A549 (cell line): ENCODE results near the gene SEMA3E. TPM values are rescaled to one million over a fixed set of nuclear protein-coding genes. Genes with fewer than 3 reads are reported as not detected.

Experiments
- ATAC-seq, 2 experiments: fragments of 200-7000 bp in 1 of 2; fragments of >200 bp in 1 of 2; cut with Nextera tagmentation in 1 of 2; cut with Tn5 transposase in 1 of 2; 3 replicates each; pipeline versions ENCODE4 v1.8.0 to v1.9.1; 2018 to 2020; ENCODE audit warnings: mild to moderate bottlenecking in 1 of 2, moderate library complexity in 1 of 2
- CTCF ChIA-PET: fragments of 300-600 bp; sonication (Branson Sonifier 250); formaldehyde crosslinking; extraction: SDS; loops from one replicate; lab custom pipeline; 2021; ENCODE audit warnings: antibody characterized with exemption, inconsistent platforms; lab: Yijun Ruan, JAX
- POLR2A ChIA-PET: fragments of 350-600 bp; formaldehyde crosslinking; extraction: SDS; loops from one replicate; lab custom pipeline; 2021; ENCODE audit warnings: antibody characterized with exemption, inconsistent platforms; lab: Yijun Ruan, JAX
- DNase-seq, 2 experiments: peaks; one replicate each; pipeline versions ENCODE4 v3.0.0 to v3.0.0-alpha.2; 2011 to 2016; ENCODE audit warnings: low read depth in 1 of 2, low spot score in 1 of 2
- FAIRE-seq: peaks from 2 replicates; lab custom pipeline; 2011; peaks lifted over from hg19 to GRCh38; lab: Jason Lieb, UNC
- H3K27ac ChIP-seq, 2 experiments: fragments of >200 bp; sonication (Bioruptor Twin); formaldehyde crosslinking; 3 replicates each; pipeline ENCODE4 v1.5.1; 2016 to 2017
- H3K4me1 ChIP-seq: fragments of >200 bp; sonication (Bioruptor Twin); formaldehyde crosslinking; 3 replicates; pipeline ENCODE4 v1.6.1; 2016
- H3K4me2 ChIP-seq: fragments of >200 bp; sonication (Bioruptor Twin); formaldehyde crosslinking; 3 replicates; pipeline ENCODE4 v1.6.1; 2016
- H3K4me3 ChIP-seq: fragments of >200 bp; sonication (Bioruptor Twin); formaldehyde crosslinking; 3 replicates; pipeline ENCODE4 v1.5.1; 2016
- H3K9me3 ChIP-seq: fragments of >200 bp; sonication (Bioruptor Twin); formaldehyde crosslinking; 3 replicates; pipeline ENCODE4 v1.6.1; 2016
- BHLHE40 ChIP-seq: IDR thresholded peaks from 2 replicates; pipeline ENCODE4 v1.6.1; 2012; ENCODE audit warnings: low read depth, low read length, inconsistent platforms
- CBX8 ChIP-seq: fragments of 200-600 bp; sonication (generic); IDR thresholded peaks from 2 replicates; pipeline ENCODE4 v1.6.1; 2016
- CTCF ChIP-seq: fragments of >200 bp; sonication (Bioruptor Twin); formaldehyde crosslinking; IDR thresholded peaks from 3 replicates; pipeline ENCODE4 v1.5.1; 2016
- HDAC2 ChIP-seq: fragments of 200-600 bp; sonication (generic); IDR thresholded peaks from 2 replicates; pipeline ENCODE4 v1.6.1; 2016
- HES2 ChIP-seq: fragments of >200 bp; sonication (Bioruptor Twin); formaldehyde crosslinking; IDR thresholded peaks from 2 replicates; pipeline ENCODE4 v1.6.1; 2016
- HEYL ChIP-seq: fragments of 250-450 bp; sonication (Bioruptor Pico); IDR thresholded peaks from 2 replicates; pipeline ENCODE4 v1.8.0; 2021; ENCODE audit warnings: mild to moderate bottlenecking, moderate library complexity
- JUNB ChIP-seq: fragments of >200 bp; sonication (Bioruptor Twin); formaldehyde crosslinking; IDR thresholded peaks from 2 replicates; pipeline ENCODE4 v1.6.1; 2016
- KDM5A ChIP-seq: fragments of 200-600 bp; sonication (generic); IDR thresholded peaks from 2 replicates; pipeline ENCODE4 v1.6.1; 2016; ENCODE audit warnings: antibody characterized with exemption, mild to moderate bottlenecking
- MYC ChIP-seq: IDR thresholded peaks from 2 replicates; pipeline ENCODE4 v1.6.1; 2012; ENCODE audit warnings: mild to moderate bottlenecking, inconsistent platforms, low read length, improper control_type of control experiment, borderline replicate concordance
- NPAS2 ChIP-seq: fragments of 250-450 bp; sonication (Bioruptor Pico); IDR thresholded peaks from 2 replicates; pipeline ENCODE4 v1.8.0; 2022; ENCODE audit warnings: mild to moderate bottlenecking, moderate library complexity, borderline replicate concordance
- RAD21 ChIP-seq, 2 experiments: fragments of >200 bp in 1 of 2; sonication (Bioruptor Twin) in 1 of 2; formaldehyde crosslinking in 1 of 2; IDR thresholded peaks in 1 of 2; conservative IDR thresholded peaks in 1 of 2; 2 replicates in 1 of 2; 3 replicates in 1 of 2; pipeline ENCODE4 v1.6.1; 2012 to 2018; ENCODE audit warnings: inconsistent platforms in 1 of 2
- RFX5 ChIP-seq: fragments of 450-650 bp; IDR thresholded peaks from 2 replicates; pipeline ENCODE4 v1.7.1; 2014; ENCODE audit warnings: antibody characterized with exemption, mild to moderate bottlenecking, moderate library complexity
- SMC3 ChIP-seq: fragments of >200 bp; sonication (Bioruptor Twin); formaldehyde crosslinking; IDR thresholded peaks from 3 replicates; pipeline ENCODE4 v1.6.1; 2018; ENCODE audit warnings: inconsistent platforms
- TP53 ChIP-seq: fragments of 250-450 bp; sonication (Bioruptor Pico); IDR thresholded peaks from 2 replicates; pipeline ENCODE4 v1.5.0; 2021; ENCODE audit warnings: mild to moderate bottlenecking, moderate library complexity
- USF2 ChIP-seq: fragments of 450-650 bp; IDR thresholded peaks from 2 replicates; pipeline ENCODE4 v1.6.1; 2014; ENCODE audit warnings: antibody characterized with exemption
- ZFP36 ChIP-seq: fragments of 450-650 bp; IDR thresholded peaks from 2 replicates; pipeline ENCODE4 v1.6.1; 2014; ENCODE audit warnings: borderline replicate concordance; ENCODE audit not compliant: partially characterized antibody
- WGBS: methylation state at CpG from one replicate; pipeline ENCODE4 v1.1.6; 2017; ENCODE audit errors: missing lambda C conversion rate; 5-methylcytosine and 5-hydroxymethylcytosine counted together
- polyA plus RNA-seq, 4 experiments: library from polyadenylated mRNA; depleted of rRNA in 3 of 4; stranded (reverse); fragments of >200 nt; fragmentation: RNase III in 1 of 4; extraction: RNeasy Plus Mini Kit Qiagen cat#74134 plus additional on column Dnase treatment in 1 of 4; gene quantifications; 2 replicates in 3 of 4; 3 replicates in 1 of 4; pipeline ENCODE4 v1.2.3, GENCODE V29; 2011 to 2017
- TF ChIP-seq, protein P1 (sequence below): fragments of 200-600 bp; sonication (generic); IDR thresholded peaks from 2 replicates; pipeline ENCODE4 v1.6.1; 2016; ENCODE audit warnings: antibody characterized with exemption, mild to moderate bottlenecking, moderate library complexity
- TF ChIP-seq, protein P2 (sequence below): fragments of 250-450 bp; sonication (Bioruptor Pico); IDR thresholded peaks from 2 replicates; pipeline ENCODE4 v1.5.0; 2020; ENCODE audit warnings: low read depth, mild to moderate bottlenecking, moderate library complexity

SEMA3E gene
- polyA plus RNA-seq, 2 of the 4 experiments (the other 2 are of a cell fraction), result 1.4 to 2.3 TPM

- Histone ChIP-seq H3K4me3 (no peak overlapping the region), H3K9me3 (no peaks in the 10 kb centered on the region), H3K27ac (no peak overlapping the region), H3K4me2 (no peak overlapping the region)
- CTCF ChIA-PET, result no interaction called here
- WGBS, result 88% methylated on average over 2 of the region's 2 CpGs
- FAIRE-seq (no peak), DNase-seq (no peak)
- POLR2A ChIA-PET, result no interaction called here
- no peak for TF ChIP-seq USF2
- TF ChIP-seq, protein P1, sequence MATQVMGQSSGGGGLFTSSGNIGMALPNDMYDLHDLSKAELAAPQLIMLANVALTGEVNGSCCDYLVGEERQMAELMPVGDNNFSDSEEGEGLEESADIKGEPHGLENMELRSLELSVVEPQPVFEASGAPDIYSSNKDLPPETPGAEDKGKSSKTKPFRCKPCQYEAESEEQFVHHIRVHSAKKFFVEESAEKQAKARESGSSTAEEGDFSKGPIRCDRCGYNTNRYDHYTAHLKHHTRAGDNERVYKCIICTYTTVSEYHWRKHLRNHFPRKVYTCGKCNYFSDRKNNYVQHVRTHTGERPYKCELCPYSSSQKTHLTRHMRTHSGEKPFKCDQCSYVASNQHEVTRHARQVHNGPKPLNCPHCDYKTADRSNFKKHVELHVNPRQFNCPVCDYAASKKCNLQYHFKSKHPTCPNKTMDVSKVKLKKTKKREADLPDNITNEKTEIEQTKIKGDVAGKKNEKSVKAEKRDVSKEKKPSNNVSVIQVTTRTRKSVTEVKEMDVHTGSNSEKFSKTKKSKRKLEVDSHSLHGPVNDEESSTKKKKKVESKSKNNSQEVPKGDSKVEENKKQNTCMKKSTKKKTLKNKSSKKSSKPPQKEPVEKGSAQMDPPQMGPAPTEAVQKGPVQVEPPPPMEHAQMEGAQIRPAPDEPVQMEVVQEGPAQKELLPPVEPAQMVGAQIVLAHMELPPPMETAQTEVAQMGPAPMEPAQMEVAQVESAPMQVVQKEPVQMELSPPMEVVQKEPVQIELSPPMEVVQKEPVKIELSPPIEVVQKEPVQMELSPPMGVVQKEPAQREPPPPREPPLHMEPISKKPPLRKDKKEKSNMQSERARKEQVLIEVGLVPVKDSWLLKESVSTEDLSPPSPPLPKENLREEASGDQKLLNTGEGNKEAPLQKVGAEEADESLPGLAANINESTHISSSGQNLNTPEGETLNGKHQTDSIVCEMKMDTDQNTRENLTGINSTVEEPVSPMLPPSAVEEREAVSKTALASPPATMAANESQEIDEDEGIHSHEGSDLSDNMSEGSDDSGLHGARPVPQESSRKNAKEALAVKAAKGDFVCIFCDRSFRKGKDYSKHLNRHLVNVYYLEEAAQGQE, result no peak
- TF ChIP-seq, all 56 proteins: peak for 0
- ATAC-seq, result no peak
- no peaks in the 10 kb centered on the region for H3K4me1 ChIP-seq
Measured at GRCh38 chr7:83633516-83633915, 15.4 kb downstream of the SEMA3E start.

DNA sequence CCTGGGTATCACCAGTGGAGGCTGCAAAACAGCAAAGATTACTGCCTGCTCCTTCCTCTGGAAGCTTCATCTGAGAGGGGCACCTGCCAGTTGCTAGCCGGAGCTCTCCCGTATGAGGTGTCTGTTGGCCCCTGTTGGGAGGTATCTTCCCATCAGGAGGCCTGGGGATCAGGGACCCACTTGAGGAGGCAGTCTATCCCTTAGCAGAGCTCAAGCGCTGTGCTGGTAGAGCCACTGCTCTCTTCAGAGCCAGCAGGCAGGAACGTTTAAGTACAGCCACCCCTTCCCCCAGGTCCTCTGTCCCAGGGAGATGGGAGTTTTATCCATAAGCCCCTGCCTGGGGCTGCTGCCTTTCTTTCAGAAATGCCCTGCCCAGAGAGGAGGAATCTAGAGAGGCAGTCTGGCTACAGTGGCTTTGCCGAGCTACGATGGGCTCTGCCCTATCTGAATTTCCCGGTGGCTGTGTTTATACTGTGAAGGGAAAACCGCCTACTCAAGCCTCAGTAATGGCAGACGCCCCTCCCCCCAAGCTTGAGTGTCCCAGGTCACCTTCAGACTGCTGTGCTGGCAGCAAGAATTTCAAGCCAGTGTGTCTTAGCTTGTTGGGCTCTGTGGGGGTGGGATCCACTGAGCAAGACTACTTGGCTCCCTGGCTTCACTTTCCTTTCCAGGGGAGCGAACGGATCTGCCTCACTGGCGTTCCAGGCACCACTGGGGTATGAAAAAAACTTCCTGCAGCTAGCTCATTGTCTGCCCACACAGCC is 19.6 kb downstream of the SEMA3E start:
- FAIRE-seq (no peak), ATAC-seq (no peak)
- H3K9me3 ChIP-seq, result no peaks in the 10 kb centered on the region
- H3K4me2 ChIP-seq, result no peak overlapping the region
- ChIA-PET CTCF (no interaction called here), POLR2A (no interaction called here)
- no peak overlapping the region for H3K4me3 ChIP-seq
- no peak overlapping the region for H3K27ac ChIP-seq
- WGBS, result 86% methylated on average over 10 of the region's 12 CpGs
- no peaks in the 10 kb centered on the region for H3K4me1 ChIP-seq
- no peak for TF ChIP-seq SMC3
- no peak for TF ChIP-seq HDAC2
- no peak for TF ChIP-seq CBX8
- no peak for TF ChIP-seq JUNB
- TF ChIP-seq ZFP36, result no peak
- TF ChIP-seq TP53, result no peak
- TF ChIP-seq HEYL (CRISPR knock-in tag), result no peak
- no peak for TF ChIP-seq CTCF
- no peak for TF ChIP-seq RAD21 (conservative IDR thresholded peaks at IDR 0.05 in 1 of 2, IDR thresholded peaks at IDR 0.05 in 1 of 2)
- no peak for TF ChIP-seq BHLHE40
- no peak for TF ChIP-seq MYC
- no peak for TF ChIP-seq NPAS2
- TF ChIP-seq, protein P2, sequence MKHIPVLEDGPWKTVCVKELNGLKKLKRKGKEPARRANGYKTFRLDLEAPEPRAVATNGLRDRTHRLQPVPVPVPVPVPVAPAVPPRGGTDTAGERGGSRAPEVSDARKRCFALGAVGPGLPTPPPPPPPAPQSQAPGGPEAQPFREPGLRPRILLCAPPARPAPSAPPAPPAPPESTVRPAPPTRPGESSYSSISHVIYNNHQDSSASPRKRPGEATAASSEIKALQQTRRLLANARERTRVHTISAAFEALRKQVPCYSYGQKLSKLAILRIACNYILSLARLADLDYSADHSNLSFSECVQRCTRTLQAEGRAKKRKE, result no peak
- no peak for TF ChIP-seq KDM5A
- no peak for TF ChIP-seq RFX5
- no peak for TF ChIP-seq HES2
- TF ChIP-seq, all 56 proteins: peak for 0
- no peak for DNase-seq
